Right lobe of liver (tissue), 6 donors: ENCODE data around the gene ISM1. TPM values are rescaled to one million over a fixed set of nuclear protein-coding genes. Genes with fewer than 3 reads are reported as not detected.
A peak's percentile ranks its signal among the peaks of the same experiment; 100 is the strongest.

Experiments
- ATAC-seq, 4 donors: fragments of 200-7000 bp; cut with Tn5 transposase; one replicate each; pipeline ENCODE4 v1.9.1; 2020; ENCODE audit warnings: mild to moderate bottlenecking in 4 of 4, moderate library complexity in 4 of 4
- DNase-seq, 3 donors: peaks; one replicate each; pipeline ENCODE4 v3.0.0-alpha.2; 2020
- H3K27ac ChIP-seq, 3 donors: fragments of 200-600 bp; one replicate each; pipeline ENCODE4 v1.8.0; 2022
- H3K27me3 ChIP-seq, 2 donors: fragments of 200-600 bp; one replicate each; pipeline ENCODE4 v1.8.0; 2022
- H3K36me3 ChIP-seq, 4 donors: fragments of 200-600 bp; sonication (generic) in 1 of 4; one replicate each; pipeline versions ENCODE4 v1.5.1 to v1.8.0; 2017 to 2022; ENCODE audit warnings: control low read depth in 1 of 4
- H3K4me1 ChIP-seq, 4 donors: fragments of 200-600 bp; sonication (generic) in 1 of 4; one replicate each; pipeline versions ENCODE4 v1.5.1 to v1.8.0; 2017 to 2022; ENCODE audit warnings: control low read depth in 1 of 4
- H3K4me3 ChIP-seq, 3 donors: fragments of 200-600 bp; one replicate each; pipeline ENCODE4 v1.8.0; 2022
- H3K9me3 ChIP-seq, 4 donors: fragments of 200-600 bp; sonication (generic) in 1 of 4; one replicate each; pipeline versions ENCODE4 v1.5.1 to v1.8.0; 2017 to 2022; ENCODE audit warnings: control low read depth in 1 of 4
- CTCF ChIP-seq, 4 donors: fragments of 200-600 bp in 3 of 4; fragments of 450-650 bp in 1 of 4; IDR thresholded peaks; one replicate each; pipeline versions ENCODE4 v1.5.1 to v1.8.0; 2016 to 2022; ENCODE audit warnings: antibody characterized with exemption in 4 of 4, mild to moderate bottlenecking in 2 of 4
- POLR2A ChIP-seq: fragments of 450-650 bp; IDR thresholded peaks from one replicate; pipeline ENCODE4 v1.6.1; 2017; ENCODE audit warnings: antibody characterized with exemption, mild to moderate bottlenecking
- WGBS: methylation state at CpG from one replicate; pipeline ENCODE4 v1.1.6; 2018; ENCODE audit warnings: low coverage, low lambda C conversion rate; ENCODE audit not compliant: insufficient coverage; ENCODE audit errors: missing lambda C conversion rate; 5-methylcytosine and 5-hydroxymethylcytosine counted together
- intact Hi-C, 2 donors: fragments of 100-400 bp; cut with DNase I; formaldehyde crosslinking; loops; one replicate each; pipeline versions ENCODE4 v1.11.2 to v1.14.1; 2022
- long read RNA-seq: library from polyadenylated mRNA; unstranded; transcript quantifications from one replicate; pipeline ENCODE4 v2.0.0, GENCODE V29; 2019
- total RNA-seq, 6 experiments: library from RNA; depleted of rRNA in 2 of 6; stranded (reverse); fragments of >200 nt in 2 of 6; fragmentation: NEBNext Ultra II Directional in 3 of 6; extraction: Animal tissue kit (Norgen Biotek cat#: 25700) in 3 of 6; gene quantifications; one replicate each; pipeline versions ENCODE4 v1.1.0 to v1.2.4, GENCODE V29; 2016 to 2023
- donor health status: DM: no; HTN: yes; CAD: no.
- donor health status: DM: no; HTN: no; CAD: no.
- donor health status: DM: no; HTN: no; CAD: no.
- donor health status: DM: no; HTN: yes; CAD: no.
- donor health status: DM: no; HTN: yes; CAD: no.

ISM1 gene
- total RNA-seq: 1 to 10 TPM; 2.1 to 5.5 (median 3.2) TPM
- long read RNA-seq, partial matches to known transcripts: 2 of 3 reads
- long read RNA-seq, other reads (novel, unspliced or antisense): 1 of 3 reads

- H3K4me3 ChIP-seq: peak within 1 kb of the TSS; percentile 48 to 70 (median 63)
- peak; percentile 40 to 63 (median 48) for DNase-seq
- intact Hi-C loops: no loop called here
- no peaks in the 10 kb centered on the region for H3K36me3 ChIP-seq
- no peaks in the 10 kb centered on the region for H3K27me3 ChIP-seq
- TF ChIP-seq CTCF (IDR thresholded peaks at IDR 0.05) (no peak), POLR2A (no peak)
- H3K27ac ChIP-seq: peak within 1 kb of the TSS in 2 of 3 donors; percentile 44 to 63
- peaks cover 0 to 20% (median 10%) of the 10 kb centered on the region in 4 donors for H3K4me1 ChIP-seq
- 0% methylated on average over 4 of the region's 39 CpGs for WGBS
- H3K9me3 ChIP-seq: no peaks in the 10 kb centered on the region
- ATAC-seq: peak; percentile 30 to 44 (median 36)
These were observed at the start of gene ISM1 for GRCh38 chr20:13220904-13221297. ISM1 (plus strand) TSS chr20:13221274; CDS start chr20:13221777, 503 bp downstream.

- no peaks in the 10 kb centered on the region for H3K4me1 ChIP-seq
- DNase-seq (no peak), ATAC-seq (no peak)
- no peaks in the 10 kb centered on the region for H3K9me3 ChIP-seq
- no peaks in the 10 kb centered on the region for H3K36me3 ChIP-seq
- H3K27ac ChIP-seq: no peak overlapping the region
- no peak overlapping the region for H3K4me3 ChIP-seq
- H3K27me3 ChIP-seq: no peaks in the 10 kb centered on the region
- WGBS: 90% methylated on average over 1 of the region's 2 CpGs
- TF ChIP-seq CTCF (IDR thresholded peaks at IDR 0.05) (no peak), POLR2A (no peak)
- intact Hi-C loops: no loop called here
These were observed 47.9 kb upstream of the ISM1 start for GRCh38 chr20:13173201-13173600.

- no peak overlapping the region for H3K27ac ChIP-seq
- TF ChIP-seq CTCF (IDR thresholded peaks at IDR 0.05): no peak
- no peak for TF ChIP-seq POLR2A
- H3K36me3 ChIP-seq: no peaks in the 10 kb centered on the region
- DNase-seq (no peak), ATAC-seq (no peak)
- H3K9me3 ChIP-seq: no peaks in the 10 kb centered on the region
- no peaks in the 10 kb centered on the region for H3K27me3 ChIP-seq
- no peak overlapping the region for H3K4me3 ChIP-seq
- H3K4me1 ChIP-seq: no peaks in the 10 kb centered on the region
- intact Hi-C loops: no loop called here
- 84% methylated on average over 6 of the region's 9 CpGs for WGBS
These were observed 46.7 kb upstream of the ISM1 start for GRCh38 chr20:13174402-13174801.

GRCh38 chr20:13180986-13181889 is 39.8 kb upstream of the ISM1 start:
- Histone ChIP-seq H3K27me3 (no peaks in the 10 kb centered on the region), H3K4me1 (no peaks in the 10 kb centered on the region), H3K27ac (no peak overlapping the region), H3K4me3 (no peak overlapping the region), H3K36me3 (no peaks in the 10 kb centered on the region), H3K9me3 (no peaks in the 10 kb centered on the region)
- WGBS: 59% methylated on average over 6 of the region's 7 CpGs
- TF ChIP-seq CTCF (IDR thresholded peaks at IDR 0.05): no peak
- TF ChIP-seq POLR2A: no peak
- intact Hi-C loops: no loop called here
- DNase-seq: no peak
- no peak for ATAC-seq
